CD4-positive, alpha-beta T cell (primary cell): ENCODE results near the gene CYLC2. TPM values are rescaled to one million over a fixed set of nuclear protein-coding genes. Genes with fewer than 3 reads are reported as not detected.

Source experiments
- ATAC-seq: fragments of 200-7000 bp; cut with Tn5 transposase; one replicate; pipeline ENCODE4 v1.10.0; 2022; ENCODE audit warnings: mild to moderate bottlenecking; ENCODE audit not compliant: poor library complexity
- CTCF ChIA-PET: fragments of 350-600 bp; sonication (Branson Sonifier 250); formaldehyde crosslinking; loops from one replicate; lab custom pipeline; 2021; ENCODE audit warnings: antibody characterized with exemption, inconsistent platforms; lab: Charles Lee
- POLR2A ChIA-PET: fragments of 350-600 bp; sonication (Branson Sonifier 250); formaldehyde crosslinking; loops from one replicate; lab custom pipeline; 2021; ENCODE audit warnings: antibody characterized with exemption, inconsistent platforms; lab: Charles Lee
- DNase-seq, 14 experiments: peaks; one replicate each; pipeline ENCODE4 v3.0.0-alpha.2; 2013 to 2020; ENCODE audit warnings: mixed read lengths in 2 of 14
- H3K27ac ChIP-seq, 2 donors: one replicate each; pipeline versions ENCODE4 v1.5.1 to v1.7.0; 2013; ENCODE audit warnings: low read length in 2 of 2, low read depth in 1 of 2, mild to moderate bottlenecking in 1 of 2
- H3K27me3 ChIP-seq, 2 experiments: 1 replicate in 1 of 2; 2 replicates in 1 of 2; pipeline versions ENCODE4 v1.6.1 to v1.7.0; 2013; ENCODE audit warnings: low read length in 2 of 2, control low read depth in 1 of 2, mild to moderate bottlenecking in 1 of 2, moderate library complexity in 1 of 2; ENCODE audit not compliant: insufficient read depth in 2 of 2, control insufficient read depth in 1 of 2
- H3K36me3 ChIP-seq: one replicate; pipeline ENCODE4 v1.6.1; 2013; ENCODE audit warnings: low read length, control low read depth; ENCODE audit not compliant: insufficient read depth
- H3K4me1 ChIP-seq: one replicate; pipeline ENCODE4 v1.6.1; 2013; ENCODE audit warnings: low read length, control low read depth; ENCODE audit not compliant: insufficient read depth
- H3K4me3 ChIP-seq: one replicate; pipeline ENCODE4 v1.5.1; 2013; ENCODE audit warnings: mild to moderate bottlenecking, low read length, moderate library complexity
- H3K9me3 ChIP-seq, 2 experiments: 1 replicate in 1 of 2; 2 replicates in 1 of 2; pipeline versions ENCODE4 v1.6.1 to v1.7.0; 2013; ENCODE audit warnings: low read length in 2 of 2, mild to moderate bottlenecking in 2 of 2, control low read depth in 1 of 2, moderate library complexity in 1 of 2; ENCODE audit not compliant: control insufficient read depth in 1 of 2, insufficient read depth in 1 of 2
- H3K27ac Mint-ChIP-seq: one replicate; pipeline ENCODE4 v1.8.0; 2020; ENCODE audit warnings: mixed read lengths
- H3K27me3 Mint-ChIP-seq: one replicate; pipeline ENCODE4 v1.8.0; 2021; ENCODE audit warnings: mixed read lengths
- H3K36me3 Mint-ChIP-seq: one replicate; pipeline ENCODE4 v1.8.0; 2021; ENCODE audit warnings: low read depth, mixed read lengths
- H3K4me1 Mint-ChIP-seq: one replicate; pipeline ENCODE4 v1.8.0; 2021; ENCODE audit warnings: low read depth, mixed read lengths
- H3K4me3 Mint-ChIP-seq: one replicate; pipeline ENCODE4 v1.8.0; 2020; ENCODE audit warnings: mild to moderate bottlenecking, mixed read lengths
- H3K9me3 Mint-ChIP-seq: one replicate; pipeline ENCODE4 v1.8.0; 2020; ENCODE audit warnings: mixed read lengths
- intact Hi-C, 2 experiments: fragments of 100-400 bp; cut with DNase I in 1 of 2; cut with micrococcal nuclease in 1 of 2; formaldehyde crosslinking; loops; one replicate each; pipeline versions ENCODE4 v1.15.1 to v1.9.0; 2023 to 2025; cut with DNase I, micrococcal nuclease
- polyA plus RNA-seq, 2 donors: library from polyadenylated mRNA; unstranded; fragments of 120-200 nt; gene quantifications; one replicate each; pipeline ENCODE4 v1.2.1, GENCODE V29; 2013
- total RNA-seq, 174 experiments: library from RNA in 2 of 174; stranded (reverse) in 2 of 174; gene quantifications; one replicate each; pipeline ENCODE4 v1.2.3 and lab custom pipeline; 2021 to 2026
- TF ChIP-seq, protein P1 (sequence below): fragments of 200-600 bp; IDR thresholded peaks from one replicate; pipeline ENCODE4 v1.8.0; 2022; ENCODE audit warnings: antibody characterized with exemption, mild to moderate bottlenecking

The CYLC2 gene, protein sequence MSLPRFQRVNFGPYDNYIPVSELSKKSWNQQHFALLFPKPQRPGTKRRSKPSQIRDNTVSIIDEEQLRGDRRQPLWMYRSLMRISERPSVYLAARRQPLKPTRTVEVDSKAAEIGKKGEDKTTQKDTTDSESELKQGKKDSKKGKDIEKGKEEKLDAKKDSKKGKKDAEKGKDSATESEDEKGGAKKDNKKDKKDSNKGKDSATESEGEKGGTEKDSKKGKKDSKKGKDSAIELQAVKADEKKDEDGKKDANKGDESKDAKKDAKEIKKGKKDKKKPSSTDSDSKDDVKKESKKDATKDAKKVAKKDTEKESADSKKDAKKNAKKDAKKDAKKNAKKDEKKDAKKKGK
- total RNA-seq (not detected), total RNA-seq (lab: John Stamatoyannopoulos, UW) (0 to 0.08 (median 0) reads per million in 172 experiments)
- polyA plus RNA-seq (2013, experiment 1 of 2), result not detected
- polyA plus RNA-seq (2013, experiment 2 of 2), result not detected

DNA sequence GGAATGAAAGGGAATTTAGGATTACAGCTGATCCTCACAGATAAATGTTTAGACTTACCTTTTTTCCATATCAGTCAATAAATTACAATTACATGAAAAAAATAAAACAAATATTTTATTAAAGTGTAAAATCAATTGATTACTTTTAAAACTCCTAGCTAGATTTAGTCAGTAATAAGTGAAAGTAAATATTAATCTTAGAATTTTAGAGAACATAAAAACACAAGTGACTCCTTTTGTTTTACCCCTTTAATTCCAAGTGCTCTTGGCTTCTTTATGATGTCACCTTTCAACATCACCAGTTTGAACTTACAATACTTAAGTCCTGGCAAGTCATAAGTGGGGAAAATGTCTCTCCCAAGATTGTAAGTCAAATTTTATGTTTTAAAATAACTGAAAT is at the start of gene CYLC2:
Gene CYLC2 (plus strand): TSS at position 301 of the 400 bp plus-strand sequence. CDS start 48 bp downstream, at position 349.
- Histone ChIP-seq H3K4me3 (no peak within 1 kb of the TSS), H3K27me3 (no peaks in the 10 kb centered on the region), H3K4me1 (no peaks in the 10 kb centered on the region), H3K9me3 (no peaks in the 10 kb centered on the region), H3K27ac (no peak within 1 kb of the TSS), H3K36me3 (no peaks in the 10 kb centered on the region)
- TF ChIP-seq, protein P1, sequence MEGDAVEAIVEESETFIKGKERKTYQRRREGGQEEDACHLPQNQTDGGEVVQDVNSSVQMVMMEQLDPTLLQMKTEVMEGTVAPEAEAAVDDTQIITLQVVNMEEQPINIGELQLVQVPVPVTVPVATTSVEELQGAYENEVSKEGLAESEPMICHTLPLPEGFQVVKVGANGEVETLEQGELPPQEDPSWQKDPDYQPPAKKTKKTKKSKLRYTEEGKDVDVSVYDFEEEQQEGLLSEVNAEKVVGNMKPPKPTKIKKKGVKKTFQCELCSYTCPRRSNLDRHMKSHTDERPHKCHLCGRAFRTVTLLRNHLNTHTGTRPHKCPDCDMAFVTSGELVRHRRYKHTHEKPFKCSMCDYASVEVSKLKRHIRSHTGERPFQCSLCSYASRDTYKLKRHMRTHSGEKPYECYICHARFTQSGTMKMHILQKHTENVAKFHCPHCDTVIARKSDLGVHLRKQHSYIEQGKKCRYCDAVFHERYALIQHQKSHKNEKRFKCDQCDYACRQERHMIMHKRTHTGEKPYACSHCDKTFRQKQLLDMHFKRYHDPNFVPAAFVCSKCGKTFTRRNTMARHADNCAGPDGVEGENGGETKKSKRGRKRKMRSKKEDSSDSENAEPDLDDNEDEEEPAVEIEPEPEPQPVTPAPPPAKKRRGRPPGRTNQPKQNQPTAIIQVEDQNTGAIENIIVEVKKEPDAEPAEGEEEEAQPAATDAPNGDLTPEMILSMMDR, result no peak
- no peak within 1 kb of the TSS for H3K4me3 Mint-ChIP-seq
- no peak within 1 kb of the TSS for H3K27ac Mint-ChIP-seq
- intact Hi-C loops, result no loop called here
- ATAC-seq, result no peak
- CTCF ChIA-PET, result no interaction called here
- POLR2A ChIA-PET, result no interaction called here
- no peaks in the 10 kb centered on the region for H3K36me3 Mint-ChIP-seq
- DNase-seq, result no peak
- H3K27me3 Mint-ChIP-seq, result no peaks in the 10 kb centered on the region
- H3K4me1 Mint-ChIP-seq, result no peaks in the 10 kb centered on the region
- no peaks in the 10 kb centered on the region for H3K9me3 Mint-ChIP-seq

DNA sequence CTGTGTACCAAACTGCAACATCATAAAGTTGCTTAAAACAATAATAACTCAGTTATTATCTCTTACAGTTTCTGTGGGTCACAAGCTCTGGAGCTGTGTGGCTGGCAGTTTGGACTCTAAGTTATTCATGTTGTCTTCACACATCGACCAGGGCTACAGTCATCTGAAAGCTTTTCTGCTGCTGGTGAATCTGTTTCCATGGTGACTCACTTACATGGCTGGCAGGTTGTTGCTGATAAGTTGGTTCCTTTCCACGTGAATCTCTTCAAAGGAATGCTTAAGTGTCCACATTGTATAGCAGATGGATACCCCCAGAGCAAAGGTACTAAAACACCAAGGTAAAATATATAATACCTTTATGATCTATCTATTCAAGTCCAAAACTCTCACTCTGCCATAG is 44.8 kb upstream of the CYLC2 start:
- Histone ChIP-seq H3K9me3 (no peaks in the 10 kb centered on the region), H3K36me3 (no peaks in the 10 kb centered on the region), H3K27ac (no peak overlapping the region), H3K27me3 (no peaks in the 10 kb centered on the region), H3K4me1 (no peaks in the 10 kb centered on the region), H3K4me3 (no peak overlapping the region)
- no peaks in the 10 kb centered on the region for H3K27me3 Mint-ChIP-seq
- intact Hi-C loops, result no loop called here
- DNase-seq (no peak), ATAC-seq (no peak)
- no peak overlapping the region for H3K4me3 Mint-ChIP-seq
- ChIA-PET POLR2A (no interaction called here), CTCF (no interaction called here)
- H3K27ac Mint-ChIP-seq, result no peak overlapping the region
- H3K4me1 Mint-ChIP-seq, result no peaks in the 10 kb centered on the region
- TF ChIP-seq, protein P1, result no peak
- peaks cover 2% of the 10 kb centered on the region for H3K9me3 Mint-ChIP-seq
- H3K36me3 Mint-ChIP-seq, result no peaks in the 10 kb centered on the region

DNA sequence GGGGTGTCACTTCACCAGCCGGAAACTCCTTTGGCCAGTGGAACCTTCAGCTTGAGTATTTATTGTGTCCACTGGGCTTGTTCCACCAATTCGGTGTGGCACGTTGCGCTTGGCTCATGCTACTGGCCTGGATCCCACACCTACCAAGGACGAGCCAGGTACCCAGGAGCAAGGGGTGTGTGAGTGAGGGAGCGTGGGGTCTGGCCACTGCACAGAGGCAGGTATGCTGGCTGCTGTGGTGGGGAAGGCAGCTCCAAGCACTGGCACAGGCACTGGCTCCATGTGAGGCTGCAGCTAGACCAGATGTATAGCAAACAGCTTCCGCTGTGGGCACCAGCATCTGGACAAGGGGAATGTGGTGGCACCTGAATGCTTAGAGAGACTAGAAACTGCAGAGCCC is 28.1 kb upstream of the CYLC2 start:
- Histone ChIP-seq H3K4me3 (no peak overlapping the region), H3K9me3 (peaks cover 17 to 19% of the 10 kb centered on the region in 2 experiments), H3K36me3 (no peaks in the 10 kb centered on the region), H3K27ac (no peak overlapping the region), H3K27me3 (no peaks in the 10 kb centered on the region), H3K4me1 (no peaks in the 10 kb centered on the region)
- intact Hi-C loops, result no loop called here
- DNase-seq, result no peak
- ChIA-PET CTCF (no interaction called here), POLR2A (no interaction called here)
- Mint-ChIP-seq H3K27me3 (no peaks in the 10 kb centered on the region), H3K27ac (no peak overlapping the region), H3K9me3 (peaks cover 9% of the 10 kb centered on the region), H3K4me3 (no peak overlapping the region), H3K36me3 (no peaks in the 10 kb centered on the region), H3K4me1 (no peaks in the 10 kb centered on the region)
- no peak for ATAC-seq
- TF ChIP-seq, protein P1, result no peak
